ENCODE results near the gene ASAH2. TPM values are rescaled to one million over a fixed set of nuclear protein-coding genes. Genes with fewer than 3 reads are reported as not detected.

ASAH2 gene
- total and polyA plus RNA-seq, 2 of the 8 experiments (the other 6 are each of a cell fraction or from before 2014, with no cell fraction given), result 1.2 to 3.1 TPM

DNA sequence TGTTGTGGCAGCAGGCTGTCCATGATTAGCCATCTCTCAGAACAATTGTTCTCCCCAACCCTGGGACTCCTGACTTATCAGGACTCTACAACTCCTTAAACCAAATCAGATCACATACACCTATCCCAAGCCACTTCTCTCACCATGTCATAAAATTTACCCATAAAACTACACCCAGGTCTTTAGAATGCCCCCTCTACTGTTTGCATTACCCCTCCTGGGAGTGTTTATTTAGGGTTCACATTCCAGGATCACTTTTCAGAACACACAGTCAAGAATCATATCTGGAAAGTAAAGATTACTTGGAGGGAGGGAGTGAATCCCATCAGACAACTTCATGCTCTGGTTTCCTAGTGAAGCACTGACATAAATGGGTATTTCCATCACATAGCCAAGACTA is 7.1 kb downstream of the ASAH2 start:
- ChIA-PET POLR2A (ENCODE audit: partially characterized antibody) (no interaction called here), CTCF (ENCODE audit: partially characterized antibody) (interaction anchor here (0.6 to 2.0 kb wide), 4 partner anchors 14 to 104 kb away, joined by 3 to 4 read pairs (median 4); no protein-coding TSS in a partner anchor)
- Histone ChIP-seq H4K20me1 (replicated peaks in 1 of 2; ENCODE audit: control insufficient read depth in 1 of 2, insufficient read depth in 2 of 2, low read length in 2 of 2) (no peaks in the 10 kb centered on the region), H3K4me1 (replicated peaks in 1 of 4; ENCODE audit: control insufficient read depth in 3 of 4, insufficient read depth in 4 of 4, low read length in 3 of 4) (no peaks in the 10 kb centered on the region), H2BK15ac (ENCODE audit: low read length) (no peak overlapping the region), H3K56ac (replicated peaks; ENCODE audit: insufficient read length, low read depth, low read length) (no peak overlapping the region), H4K91ac (replicated peaks; ENCODE audit: insufficient read length, low read length) (no peak overlapping the region), H3K27ac (ENCODE audit: low read depth, low read length) (no peak overlapping the region), H4K5ac (ENCODE audit: insufficient read length, low read depth, low read length) (no peak overlapping the region), H2BK20ac (ENCODE audit: low read length) (no peak overlapping the region), H2AFZ (ENCODE audit: low read length) (no peak overlapping the region), H3K4me2 (ENCODE audit: insufficient read depth in 1 of 2, low read depth in 2 of 2, low read length in 2 of 2) (no peak overlapping the region), H3K27me3 (replicated peaks in 1 of 4; ENCODE audit: control insufficient read depth in 3 of 4, extremely low read depth in 1 of 4, insufficient read depth in 3 of 4, low read length in 3 of 4) (no peaks in the 10 kb centered on the region), H3K14ac (ENCODE audit: insufficient read length) (no peak overlapping the region), H2BK12ac (ENCODE audit: low read depth, low read length) (no peak overlapping the region), H3K23me2 (ENCODE audit: low read depth, low read length) (no peaks in the 10 kb centered on the region), H3K36me3 (ENCODE audit: control insufficient read depth in 2 of 4, insufficient read depth in 4 of 4, low read length in 3 of 4) (no peaks in the 10 kb centered on the region), H3K4me3 (ENCODE audit: extremely low read depth in 1 of 4, insufficient read depth in 2 of 4, low read depth in 3 of 4, low read length in 4 of 4) (no peak overlapping the region), H3K18ac (ENCODE audit: extremely low read depth, low read length) (no peak overlapping the region), H3K9ac (replicated peaks in 1 of 4; ENCODE audit: extremely low read depth in 1 of 4, low read depth in 3 of 4, low read length in 3 of 4) (no peak overlapping the region), H2AK5ac (ENCODE audit: low read depth, low read length) (no peak overlapping the region), H4K8ac (ENCODE audit: extremely low read depth, insufficient read depth, low read length) (no peak overlapping the region), H3K79me2 (ENCODE audit: control insufficient read depth in 1 of 2, insufficient read depth in 2 of 2, low read length in 2 of 2) (no peaks in the 10 kb centered on the region), H2BK5ac (ENCODE audit: low read depth, low read length) (no peak overlapping the region), H3K4ac (replicated peaks; ENCODE audit: insufficient read length, low read depth, low read length) (no peak overlapping the region), H3K23ac (ENCODE audit: insufficient read length) (no peak overlapping the region), H3K79me1 (ENCODE audit: low read depth, low read length) (no peaks in the 10 kb centered on the region), H3K9me3 (ENCODE audit: insufficient read depth in 2 of 2, low read depth in 1 of 2, low read length in 1 of 2) (no peaks in the 10 kb centered on the region), H2BK120ac (replicated peaks; ENCODE audit: low read depth, low read length) (no peak overlapping the region)
- DNase-seq (ENCODE audit: low read depth in 1 of 2, low spot score in 2 of 2) (no peak), FAIRE-seq (no peak)
- TF ChIP-seq SIRT6 (IDR thresholded peaks at IDR 0.05; ENCODE audit: low read length), result no peak
- TF ChIP-seq, protein P1, sequence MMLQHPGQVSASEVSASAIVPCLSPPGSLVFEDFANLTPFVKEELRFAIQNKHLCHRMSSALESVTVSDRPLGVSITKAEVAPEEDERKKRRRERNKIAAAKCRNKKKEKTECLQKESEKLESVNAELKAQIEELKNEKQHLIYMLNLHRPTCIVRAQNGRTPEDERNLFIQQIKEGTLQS (IDR thresholded peaks at IDR 0.05; ENCODE audit: insufficient read depth, low read depth, low read length), result no peak
- TF ChIP-seq JUND (IDR thresholded peaks at IDR 0.05; ENCODE audit: low read length), result no peak
- no peak for TF ChIP-seq TAF7 (optimal IDR thresholded peaks at IDR 0.05; ENCODE audit: borderline replicate concordance, low read depth, low read length)
- TF ChIP-seq MAFK (IDR thresholded peaks at IDR 0.05; ENCODE audit: low read depth, low read length), result no peak
- TF ChIP-seq FOSL1 (IDR thresholded peaks at IDR 0.05; ENCODE audit: insufficient read depth, low read depth, low read length), result no peak
- TF ChIP-seq PHF8 (conservative IDR thresholded peaks at IDR 0.05; ENCODE audit: low read depth, low read length), result no peak
- no peak for TF ChIP-seq SRF (IDR thresholded peaks at IDR 0.05; ENCODE audit: low read depth, low read length)
- TF ChIP-seq ASH2L (IDR thresholded peaks at IDR 0.05; ENCODE audit: low read length), result no peak
- no peak for TF ChIP-seq NRF1 (IDR thresholded peaks at IDR 0.05; ENCODE audit: low read depth, low read length)
- TF ChIP-seq RBBP5 (IDR thresholded peaks at IDR 0.05; ENCODE audit: borderline replicate concordance, low read depth, low read length), result no peak
